ENCODE measurements around the gene CELF6. TPM values are rescaled to one million over a fixed set of nuclear protein-coding genes. Genes with fewer than 3 reads are reported as not detected.

The CELF6 gene
- total RNA-seq, 1 donor: 0.36 TPM

DNA sequence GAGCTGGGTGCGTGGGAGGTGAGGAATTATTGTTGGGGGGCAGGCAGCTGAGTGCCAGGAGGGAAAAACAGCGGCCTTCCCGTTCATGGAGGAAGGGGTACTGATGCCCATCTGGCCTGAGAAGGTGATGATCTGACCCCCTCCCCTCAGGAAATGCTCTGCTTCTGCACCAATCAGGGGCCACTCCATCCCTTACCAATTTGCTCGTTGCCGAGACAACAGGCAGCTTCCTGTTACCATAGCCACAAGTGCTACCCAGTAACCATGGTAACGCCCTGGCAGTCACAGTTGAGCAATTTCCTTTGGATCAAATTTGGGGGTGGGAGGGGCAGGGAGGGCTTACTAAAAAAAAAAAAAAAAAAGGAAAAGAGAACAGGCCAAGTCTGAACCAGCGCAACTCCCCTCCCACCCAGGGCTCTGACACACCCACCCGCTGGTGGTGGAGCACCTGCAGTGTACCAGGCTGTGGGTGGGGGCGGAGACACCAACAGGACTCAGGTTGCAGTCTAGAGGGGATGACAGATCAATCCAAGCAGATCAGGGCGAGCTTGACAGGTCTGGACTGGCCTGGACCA lies 13.7 kb downstream of the CELF6 start:
- Histone ChIP-seq H4K20me1 (ENCODE audit: insufficient read depth, low read length) (no peaks in the 10 kb centered on the region), H3K27ac (ENCODE audit: low read depth, low read length) (no peak overlapping the region), H3K4me2 (ENCODE audit: insufficient read depth, low read length) (no peak overlapping the region), H3K4me1 (ENCODE audit: insufficient read depth, low read length) (peaks cover 14% of the 10 kb centered on the region), H3K4me3 (ENCODE audit: insufficient read depth, low read length) (no peak overlapping the region), H3K27me3 (ENCODE audit: insufficient read depth, low read length) (peaks cover 4% of the 10 kb centered on the region), H2AFZ (ENCODE audit: low read length) (no peak overlapping the region), H3K9me3 (ENCODE audit: low read depth, low read length) (no peaks in the 10 kb centered on the region), H3K36me3 (ENCODE audit: insufficient read depth, low read length) (no peaks in the 10 kb centered on the region), H3K79me2 (ENCODE audit: insufficient read depth, low read length) (no peaks in the 10 kb centered on the region)
- DNase-seq (ENCODE audit: insufficient read length, low spot score, missing footprints): no peak
- no peak for TF ChIP-seq CTCF (IDR thresholded peaks at IDR 0.05; ENCODE audit: extremely low read depth, low read depth, low read length)

DNA sequence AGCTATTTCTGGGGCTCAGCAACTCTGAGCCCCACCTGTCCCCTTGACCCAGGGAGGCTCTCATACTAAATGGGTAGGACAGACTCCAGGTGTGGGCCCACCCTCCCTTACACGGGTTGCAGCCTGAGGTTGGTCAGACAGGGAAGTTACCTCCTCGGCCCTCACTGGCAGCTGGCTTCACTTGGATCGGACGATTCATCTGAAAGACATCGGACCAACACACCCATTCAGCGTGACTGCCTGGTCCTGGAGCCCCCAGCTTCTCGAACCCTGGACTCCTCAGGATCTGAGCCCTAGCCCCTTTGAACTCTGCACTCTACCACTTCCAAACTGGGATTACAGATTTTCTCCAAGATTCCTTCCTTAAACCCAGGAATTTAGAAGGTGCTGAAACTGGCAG lies 15.4 kb downstream of the CELF6 start:
- DNase-seq (ENCODE audit: insufficient read length, low spot score, missing footprints): no peak
- Histone ChIP-seq H3K27me3 (ENCODE audit: insufficient read depth, low read length) (peaks cover 3% of the 10 kb centered on the region), H3K79me2 (ENCODE audit: insufficient read depth, low read length) (no peaks in the 10 kb centered on the region), H3K36me3 (ENCODE audit: insufficient read depth, low read length) (no peaks in the 10 kb centered on the region), H3K9me3 (ENCODE audit: low read depth, low read length) (no peaks in the 10 kb centered on the region), H4K20me1 (ENCODE audit: insufficient read depth, low read length) (no peaks in the 10 kb centered on the region), H3K27ac (ENCODE audit: low read depth, low read length) (peak overlapping the region; percentile 3), H3K4me2 (ENCODE audit: insufficient read depth, low read length) (no peak overlapping the region), H2AFZ (ENCODE audit: low read length) (no peak overlapping the region), H3K4me3 (ENCODE audit: insufficient read depth, low read length) (no peak overlapping the region), H3K4me1 (ENCODE audit: insufficient read depth, low read length) (peaks cover 14% of the 10 kb centered on the region)
- no peak for TF ChIP-seq CTCF (IDR thresholded peaks at IDR 0.05; ENCODE audit: extremely low read depth, low read depth, low read length)

- no peak for TF ChIP-seq CTCF (IDR thresholded peaks at IDR 0.05; ENCODE audit: extremely low read depth, low read depth, low read length)
- H3K79me2 ChIP-seq (ENCODE audit: insufficient read depth, low read length): no peaks in the 10 kb centered on the region
Measured at GRCh38 chr15:72302955-72303354, 17.0 kb downstream of the CELF6 start.

DNA sequence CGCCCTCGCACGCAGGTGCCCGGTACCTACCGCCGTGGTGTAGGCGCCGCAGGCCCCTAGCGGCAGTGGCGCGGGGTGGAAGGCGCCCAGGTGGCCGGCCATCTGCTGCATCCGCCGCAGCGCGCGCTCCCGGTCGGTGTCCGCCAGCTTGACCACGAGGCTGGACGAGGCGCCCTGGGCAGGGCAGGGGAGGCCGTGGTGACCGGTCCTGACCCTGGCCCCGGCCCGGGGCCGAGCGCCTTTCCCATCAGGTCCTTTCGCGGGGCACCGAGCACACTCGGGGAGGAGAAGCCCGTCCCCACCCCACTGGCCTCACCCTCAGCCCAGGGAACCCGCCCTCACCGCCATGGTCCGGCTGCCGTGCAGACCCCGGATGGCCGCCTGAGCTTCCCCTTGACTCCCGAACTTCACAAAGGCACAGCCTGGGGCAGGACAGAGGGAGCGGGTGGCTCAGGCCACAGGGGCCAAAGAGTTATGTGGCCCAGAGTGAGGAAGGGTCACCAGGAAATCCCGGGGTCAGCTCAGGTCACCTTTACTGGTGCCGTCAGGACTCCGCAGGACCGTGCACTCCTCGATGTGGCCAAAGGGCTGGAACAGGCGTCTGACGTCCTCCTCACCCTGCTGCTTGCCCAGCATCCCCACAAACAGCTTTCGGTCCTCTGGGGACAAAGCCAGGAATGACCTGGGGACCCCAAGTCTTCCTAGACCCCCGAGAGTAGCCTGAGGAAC lies 30.2 kb downstream of the CELF6 start:
- no peaks in the 10 kb centered on the region for H4K20me1 ChIP-seq (ENCODE audit: insufficient read depth, low read length)
- no peaks in the 10 kb centered on the region for H3K4me1 ChIP-seq (ENCODE audit: insufficient read depth, low read length)
- no peak overlapping the region for H3K27ac ChIP-seq (ENCODE audit: low read depth, low read length)
- H3K9me3 ChIP-seq (ENCODE audit: low read depth, low read length): no peaks in the 10 kb centered on the region
- no peaks in the 10 kb centered on the region for H3K36me3 ChIP-seq (ENCODE audit: insufficient read depth, low read length)
- no peak overlapping the region for H2AFZ ChIP-seq (ENCODE audit: low read length)
- peak; percentile 65 for DNase-seq (ENCODE audit: insufficient read length, low spot score, missing footprints)
- no peak overlapping the region for H3K4me3 ChIP-seq (ENCODE audit: insufficient read depth, low read length)
- H3K4me2 ChIP-seq (ENCODE audit: insufficient read depth, low read length): no peak overlapping the region
- no peaks in the 10 kb centered on the region for H3K27me3 ChIP-seq (ENCODE audit: insufficient read depth, low read length)
- no peak for TF ChIP-seq CTCF (IDR thresholded peaks at IDR 0.05; ENCODE audit: extremely low read depth, low read depth, low read length)
- no peaks in the 10 kb centered on the region for H3K79me2 ChIP-seq (ENCODE audit: insufficient read depth, low read length)

More at GRCh38 chr15:72302955-72303354, 17.0 kb downstream of the CELF6 start:
- H3K4me1 ChIP-seq (ENCODE audit: insufficient read depth, low read length): peaks cover 14% of the 10 kb centered on the region
- no peak overlapping the region for H3K27ac ChIP-seq (ENCODE audit: low read depth, low read length)
- no peak overlapping the region for H3K4me2 ChIP-seq (ENCODE audit: insufficient read depth, low read length)
- no peaks in the 10 kb centered on the region for H4K20me1 ChIP-seq (ENCODE audit: insufficient read depth, low read length)
- no peaks in the 10 kb centered on the region for H3K27me3 ChIP-seq (ENCODE audit: insufficient read depth, low read length)
- DNase-seq (ENCODE audit: insufficient read length, low spot score, missing footprints): peak; percentile 50
- H3K9me3 ChIP-seq (ENCODE audit: low read depth, low read length): no peaks in the 10 kb centered on the region
- no peak overlapping the region for H2AFZ ChIP-seq (ENCODE audit: low read length)
- no peak overlapping the region for H3K4me3 ChIP-seq (ENCODE audit: insufficient read depth, low read length)
- no peaks in the 10 kb centered on the region for H3K36me3 ChIP-seq (ENCODE audit: insufficient read depth, low read length)
